Measurements from ENCODE around the gene GPRIN2.
"Not testable (repeated sequence)": the region's sequence is repeated elsewhere in the genome, so short reads cannot be mapped to it uniquely, and the experiment has no call there.

DNA sequence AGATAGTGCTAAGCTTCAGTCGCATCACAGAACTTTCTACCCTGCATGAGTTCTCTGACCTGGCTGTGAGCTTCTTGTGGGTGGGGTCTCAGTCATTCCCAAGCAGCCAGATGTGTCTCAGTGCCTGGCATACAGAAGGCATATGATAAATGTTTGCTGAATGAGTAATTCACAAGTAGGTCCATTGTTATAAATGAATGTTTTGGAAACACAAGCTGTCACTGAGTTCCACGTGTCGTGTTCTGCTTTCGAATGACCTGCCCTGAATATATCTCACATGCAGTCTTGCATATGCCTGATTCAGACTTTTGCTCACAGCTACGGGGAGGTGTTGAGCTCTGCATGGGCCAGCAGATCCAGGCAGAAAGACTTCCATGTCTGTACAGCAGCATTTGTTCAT lies 44.5 kb downstream of the GPRIN2 start:
- TF ChIP-seq CTCF (IDR thresholded peaks at IDR 0.05; ENCODE audit: insufficient read depth, low read depth, low read length); EZH2 (IDR thresholded peaks at IDR 0.05; ENCODE audit: insufficient read depth, low read length): not testable (repeated sequence)

All from astrocyte (in vitro differentiated cells and primary cell).